GM20000 (cell line): ENCODE measurements around the gene NIT1.

ENCODE experiments used
- DNase-seq: peaks from one replicate; pipeline ENCODE4 v3.0.0; 2012; ENCODE audit warnings: low spot score
- TF ChIP-seq, protein P1 (sequence below): IDR thresholded peaks from 2 replicates; pipeline ENCODE4 v1.5.1; 2012; ENCODE audit warnings: mild to moderate bottlenecking, control low read depth; ENCODE audit errors: extremely low read depth, missing control alignments

NIT1 gene

DNA sequence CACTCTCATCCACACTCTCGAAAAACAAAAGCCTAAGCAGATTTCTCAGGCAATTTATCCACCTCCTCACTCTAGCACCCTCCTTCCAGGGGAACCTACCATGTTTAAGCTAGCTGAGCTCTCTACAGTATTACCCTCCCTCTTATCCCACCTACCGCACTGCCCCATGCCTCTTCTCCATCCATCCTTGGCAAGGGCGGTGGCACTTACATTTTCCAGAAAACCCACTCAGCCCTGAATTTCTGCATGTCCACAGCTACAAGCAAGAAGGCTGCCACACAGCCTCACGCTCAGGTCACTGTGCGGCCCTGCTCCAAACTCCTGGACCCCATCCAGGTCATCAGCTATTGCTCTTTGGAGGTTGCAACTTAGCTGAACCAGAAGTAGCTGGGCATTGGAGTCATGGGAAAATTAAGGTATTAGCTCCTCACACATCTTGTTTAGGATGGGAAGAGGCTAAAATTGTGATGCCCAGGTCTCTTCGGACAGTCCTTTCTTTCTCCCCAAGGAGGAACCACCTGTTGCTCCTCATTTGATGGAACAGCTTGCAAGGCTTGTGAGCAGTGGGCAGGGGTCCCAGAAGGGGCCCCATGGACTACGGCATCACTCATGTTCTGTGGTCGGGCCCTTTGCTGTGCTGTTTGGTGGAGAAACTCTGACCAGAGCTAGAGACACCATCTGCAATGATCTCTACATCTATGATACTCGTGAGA, 18.7 kb upstream of the NIT1 start:
- TF ChIP-seq, protein P1, sequence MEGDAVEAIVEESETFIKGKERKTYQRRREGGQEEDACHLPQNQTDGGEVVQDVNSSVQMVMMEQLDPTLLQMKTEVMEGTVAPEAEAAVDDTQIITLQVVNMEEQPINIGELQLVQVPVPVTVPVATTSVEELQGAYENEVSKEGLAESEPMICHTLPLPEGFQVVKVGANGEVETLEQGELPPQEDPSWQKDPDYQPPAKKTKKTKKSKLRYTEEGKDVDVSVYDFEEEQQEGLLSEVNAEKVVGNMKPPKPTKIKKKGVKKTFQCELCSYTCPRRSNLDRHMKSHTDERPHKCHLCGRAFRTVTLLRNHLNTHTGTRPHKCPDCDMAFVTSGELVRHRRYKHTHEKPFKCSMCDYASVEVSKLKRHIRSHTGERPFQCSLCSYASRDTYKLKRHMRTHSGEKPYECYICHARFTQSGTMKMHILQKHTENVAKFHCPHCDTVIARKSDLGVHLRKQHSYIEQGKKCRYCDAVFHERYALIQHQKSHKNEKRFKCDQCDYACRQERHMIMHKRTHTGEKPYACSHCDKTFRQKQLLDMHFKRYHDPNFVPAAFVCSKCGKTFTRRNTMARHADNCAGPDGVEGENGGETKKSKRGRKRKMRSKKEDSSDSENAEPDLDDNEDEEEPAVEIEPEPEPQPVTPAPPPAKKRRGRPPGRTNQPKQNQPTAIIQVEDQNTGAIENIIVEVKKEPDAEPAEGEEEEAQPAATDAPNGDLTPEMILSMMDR: no peak
- DNase-seq: no peak

DNA sequence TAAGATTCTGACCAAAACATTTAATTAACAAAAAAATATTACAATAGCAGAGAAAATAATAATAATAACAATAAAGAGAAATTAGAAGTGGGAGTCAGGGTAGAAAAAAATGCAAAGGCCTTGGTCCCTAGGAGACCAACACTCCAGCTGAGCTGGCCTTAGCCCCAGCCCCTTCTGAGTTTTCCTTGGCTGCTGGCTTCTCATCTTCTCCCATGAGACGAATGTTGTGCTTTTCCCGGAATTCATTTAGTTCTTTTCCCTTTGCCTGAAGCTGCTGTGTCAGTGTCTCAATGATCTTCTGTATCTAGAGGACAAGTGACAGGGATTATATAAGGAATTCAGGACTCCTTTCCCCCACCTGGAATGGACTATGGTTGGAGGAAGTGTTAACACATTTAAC, 17.3 kb upstream of the NIT1 start:
- TF ChIP-seq, protein P1: no peak
- DNase-seq: no peak

GRCh38 chr1:161106431-161106830, 11.5 kb upstream of the NIT1 start:
- DNase-seq: no peak
- TF ChIP-seq, protein P1: no peak

DNA sequence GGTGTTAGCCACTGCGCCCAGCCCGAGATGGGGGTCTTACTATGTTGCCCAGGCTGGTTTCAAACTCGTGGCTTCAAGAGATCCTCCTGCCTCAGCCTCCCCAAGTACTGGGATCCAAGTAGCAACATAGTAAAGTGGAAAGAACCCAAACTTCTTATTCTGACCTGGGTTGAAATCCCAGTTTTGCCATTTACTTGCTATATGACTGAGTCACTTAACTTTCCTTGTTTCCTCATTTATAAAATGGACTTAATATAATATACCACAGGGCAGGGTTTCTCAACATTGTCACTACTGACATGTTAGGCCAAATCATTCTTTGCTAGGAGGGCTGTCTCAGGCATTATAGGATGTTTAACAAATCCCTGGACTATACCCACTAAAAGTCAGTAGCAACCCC, 6.8 kb upstream of the NIT1 start:
- no peak for DNase-seq
- TF ChIP-seq, protein P1: no peak

DNA sequence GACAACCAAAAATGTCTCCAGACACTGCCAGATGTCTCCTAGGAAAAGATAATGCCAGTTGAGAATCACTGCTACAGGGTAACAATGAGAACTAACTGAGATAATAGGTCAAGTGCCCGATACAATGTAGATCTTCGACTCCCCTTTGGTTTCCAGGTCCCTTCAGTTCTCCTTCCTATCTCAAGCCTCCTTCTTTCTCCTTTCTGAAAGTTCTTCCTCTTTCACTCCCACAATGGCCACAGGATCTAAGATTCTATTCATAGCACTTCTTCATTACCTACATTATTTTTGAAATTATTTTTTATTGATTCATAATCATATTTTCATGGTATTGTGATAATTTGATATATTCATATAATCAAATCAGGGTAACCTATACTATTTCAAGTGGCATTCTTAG, 6.4 kb upstream of the NIT1 start:
- TF ChIP-seq, protein P1: no peak
- DNase-seq: no peak

- TF ChIP-seq, protein P1: no peak
Observed at GRCh38 chr1:161113915-161114314, 4.0 kb upstream of the NIT1 start.

DNA sequence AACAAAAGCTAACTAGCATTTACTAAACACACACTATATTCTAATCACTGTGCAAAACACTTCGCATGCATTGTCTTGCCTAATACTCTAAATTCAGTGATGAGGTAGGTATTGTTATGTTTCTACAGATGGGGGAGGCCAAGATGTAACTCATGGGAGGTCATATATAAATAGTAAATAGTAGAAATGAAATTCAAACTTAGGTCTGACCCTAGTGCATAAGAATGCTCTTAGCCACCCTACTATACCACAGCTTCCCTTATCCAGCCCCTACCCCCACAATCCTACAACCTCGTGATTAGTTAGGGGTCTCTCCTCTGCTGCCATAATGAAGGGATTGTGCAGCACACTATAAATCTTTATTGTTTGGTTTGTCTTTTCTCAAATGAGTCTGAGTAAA, 3.3 kb upstream of the NIT1 start:
- DNase-seq: no peak
- TF ChIP-seq, protein P1: no peak

More at GRCh38 chr1:161113915-161114314, 4.0 kb upstream of the NIT1 start:
- DNase-seq: no peak
